GM12872 (cell line): ENCODE data around the gene ZSWIM7.

Source experiments
- CTCF ChIP-seq: IDR thresholded peaks from 3 replicates; pipeline ENCODE4 v1.5.1; 2011; ENCODE audit warnings: low read depth, mild to moderate bottlenecking, low read length, moderate library complexity; ENCODE audit not compliant: insufficient read depth

ZSWIM7 gene

GRCh38 chr17:15966183-15966878 lies 33.2 kb downstream of the ZSWIM7 start:
- TF ChIP-seq CTCF, result no peak

GRCh38 chr17:15965528-15965927 lies 34.0 kb downstream of the ZSWIM7 start:
- TF ChIP-seq CTCF, result no peak

GRCh38 chr17:15963670-15964110 lies 35.8 kb downstream of the ZSWIM7 start:
- no peak for TF ChIP-seq CTCF

GRCh38 chr17:15958484-15958854 lies 41.0 kb downstream of the ZSWIM7 start:
- TF ChIP-seq CTCF, result no peak

GRCh38 chr17:15957608-15958307 lies 41.7 kb downstream of the ZSWIM7 start:
- TF ChIP-seq CTCF, result no peak

GRCh38 chr17:15957206-15957605 lies 42.3 kb downstream of the ZSWIM7 start:
- no peak for TF ChIP-seq CTCF

- no peak for TF ChIP-seq CTCF
These were observed 43.5 kb downstream of the ZSWIM7 start for GRCh38 chr17:15955793-15956541.
